ENCODE data around the gene TSPAN19.

DNA sequence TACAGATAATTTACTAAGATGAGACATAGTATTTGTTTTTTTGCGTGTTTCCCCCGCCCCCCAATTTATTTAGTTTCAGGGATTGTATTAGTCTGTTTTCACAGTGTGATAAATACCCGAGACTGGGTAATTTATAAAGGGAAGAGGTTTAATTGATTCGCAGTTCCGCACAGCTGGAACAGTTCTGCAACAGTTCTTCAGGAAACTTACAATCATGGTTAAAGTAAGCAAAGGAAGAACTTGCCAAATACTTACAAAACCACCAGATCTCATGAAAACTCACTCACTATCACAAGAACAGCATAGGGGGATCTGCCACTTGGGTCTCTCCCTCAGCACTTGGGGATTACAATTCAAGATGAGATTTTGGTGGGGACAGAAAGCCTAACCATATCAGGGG lies 49.0 kb upstream of the TSPAN19 start:
- TF ChIP-seq, protein P1, sequence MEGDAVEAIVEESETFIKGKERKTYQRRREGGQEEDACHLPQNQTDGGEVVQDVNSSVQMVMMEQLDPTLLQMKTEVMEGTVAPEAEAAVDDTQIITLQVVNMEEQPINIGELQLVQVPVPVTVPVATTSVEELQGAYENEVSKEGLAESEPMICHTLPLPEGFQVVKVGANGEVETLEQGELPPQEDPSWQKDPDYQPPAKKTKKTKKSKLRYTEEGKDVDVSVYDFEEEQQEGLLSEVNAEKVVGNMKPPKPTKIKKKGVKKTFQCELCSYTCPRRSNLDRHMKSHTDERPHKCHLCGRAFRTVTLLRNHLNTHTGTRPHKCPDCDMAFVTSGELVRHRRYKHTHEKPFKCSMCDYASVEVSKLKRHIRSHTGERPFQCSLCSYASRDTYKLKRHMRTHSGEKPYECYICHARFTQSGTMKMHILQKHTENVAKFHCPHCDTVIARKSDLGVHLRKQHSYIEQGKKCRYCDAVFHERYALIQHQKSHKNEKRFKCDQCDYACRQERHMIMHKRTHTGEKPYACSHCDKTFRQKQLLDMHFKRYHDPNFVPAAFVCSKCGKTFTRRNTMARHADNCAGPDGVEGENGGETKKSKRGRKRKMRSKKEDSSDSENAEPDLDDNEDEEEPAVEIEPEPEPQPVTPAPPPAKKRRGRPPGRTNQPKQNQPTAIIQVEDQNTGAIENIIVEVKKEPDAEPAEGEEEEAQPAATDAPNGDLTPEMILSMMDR (IDR thresholded peaks at IDR 0.05 in 4 of 5, conservative IDR thresholded peaks at IDR 0.05 in 1 of 5) = no peak
- no peak for TF ChIP-seq POLR2A (IDR thresholded peaks at IDR 0.05)
